ENCODE results near the gene FRS2. TPM values are rescaled to one million over a fixed set of nuclear protein-coding genes. Genes with fewer than 3 reads are reported as not detected.

Gene FRS2
- total and polyA plus RNA-seq, 8 donors, result 2.0 to 71.0 (median 12.1) TPM

DNA sequence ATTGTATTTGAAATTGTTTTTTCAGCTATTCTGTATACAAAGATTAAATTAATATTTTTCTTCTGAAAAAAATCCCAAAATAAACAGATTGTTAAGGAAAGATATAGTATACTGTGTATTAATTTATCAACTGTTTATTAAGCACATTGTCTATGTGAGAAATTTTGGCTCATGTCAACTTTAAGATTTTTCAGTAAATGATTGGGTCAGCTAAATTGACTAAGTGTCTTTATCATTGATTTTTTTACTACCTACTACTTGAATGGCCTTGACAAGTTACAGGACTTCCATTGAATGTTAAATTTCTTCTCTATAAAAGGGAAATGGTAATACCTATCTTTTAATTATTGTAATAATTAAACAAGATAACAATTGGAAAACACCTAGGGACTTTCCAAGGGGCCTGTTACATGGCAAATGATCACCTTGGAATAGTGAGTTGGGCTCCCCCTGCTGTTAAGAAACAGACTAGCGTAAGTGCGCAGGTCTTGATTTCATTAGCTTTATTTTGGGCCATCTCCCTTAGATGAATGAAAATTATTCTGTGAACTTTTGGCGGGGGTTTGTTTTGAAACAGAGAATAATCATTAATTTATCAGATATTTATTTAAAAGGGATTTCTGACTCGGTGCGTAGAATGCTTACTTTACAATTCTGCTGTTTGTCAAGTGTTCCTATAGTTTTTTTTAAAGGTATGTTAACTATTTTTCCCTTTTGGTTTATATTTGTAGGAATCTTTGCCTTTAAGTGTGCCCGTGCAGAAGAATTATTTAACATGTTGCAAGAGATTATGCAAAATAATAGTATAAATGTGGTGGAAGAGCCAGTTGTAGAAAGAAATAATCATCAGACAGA, 100.6 kb downstream of the FRS2 start:
- Histone ChIP-seq H3K27ac (no peak overlapping the region), H3K4me3 (no peak overlapping the region), H3K36me3 (peaks cover 18 to 68% (median 56%) of the 10 kb centered on the region in 4 donors), H3K27me3 (no peaks in the 10 kb centered on the region), H3K4me1 (peaks cover 0 to 20% (median 0%) of the 10 kb centered on the region in 4 donors), H3K9me3 (no peaks in the 10 kb centered on the region)
- intact Hi-C loops (cut with DNase I; ENCODE audit: low total_unique reads), result no loop called here
- WGBS, 5 donors, result 24 to 41% (median 29%) methylated on average over 6 of the region's 6 CpGs
- no peak for TF ChIP-seq EP300 (IDR thresholded peaks at IDR 0.05)
- TF ChIP-seq, protein P1, sequence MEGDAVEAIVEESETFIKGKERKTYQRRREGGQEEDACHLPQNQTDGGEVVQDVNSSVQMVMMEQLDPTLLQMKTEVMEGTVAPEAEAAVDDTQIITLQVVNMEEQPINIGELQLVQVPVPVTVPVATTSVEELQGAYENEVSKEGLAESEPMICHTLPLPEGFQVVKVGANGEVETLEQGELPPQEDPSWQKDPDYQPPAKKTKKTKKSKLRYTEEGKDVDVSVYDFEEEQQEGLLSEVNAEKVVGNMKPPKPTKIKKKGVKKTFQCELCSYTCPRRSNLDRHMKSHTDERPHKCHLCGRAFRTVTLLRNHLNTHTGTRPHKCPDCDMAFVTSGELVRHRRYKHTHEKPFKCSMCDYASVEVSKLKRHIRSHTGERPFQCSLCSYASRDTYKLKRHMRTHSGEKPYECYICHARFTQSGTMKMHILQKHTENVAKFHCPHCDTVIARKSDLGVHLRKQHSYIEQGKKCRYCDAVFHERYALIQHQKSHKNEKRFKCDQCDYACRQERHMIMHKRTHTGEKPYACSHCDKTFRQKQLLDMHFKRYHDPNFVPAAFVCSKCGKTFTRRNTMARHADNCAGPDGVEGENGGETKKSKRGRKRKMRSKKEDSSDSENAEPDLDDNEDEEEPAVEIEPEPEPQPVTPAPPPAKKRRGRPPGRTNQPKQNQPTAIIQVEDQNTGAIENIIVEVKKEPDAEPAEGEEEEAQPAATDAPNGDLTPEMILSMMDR (IDR thresholded peaks at IDR 0.05), result peak in 5 of 7 experiments; percentile 69 to 80 (median 73)
- peak in 1 of 3 donors; percentile 43 for TF ChIP-seq POLR2AphosphoS5 (IDR thresholded peaks at IDR 0.05)
- TF ChIP-seq POLR2A (IDR thresholded peaks at IDR 0.05), result no peak
- peak; percentile 49 to 86 for DNase-seq

DNA sequence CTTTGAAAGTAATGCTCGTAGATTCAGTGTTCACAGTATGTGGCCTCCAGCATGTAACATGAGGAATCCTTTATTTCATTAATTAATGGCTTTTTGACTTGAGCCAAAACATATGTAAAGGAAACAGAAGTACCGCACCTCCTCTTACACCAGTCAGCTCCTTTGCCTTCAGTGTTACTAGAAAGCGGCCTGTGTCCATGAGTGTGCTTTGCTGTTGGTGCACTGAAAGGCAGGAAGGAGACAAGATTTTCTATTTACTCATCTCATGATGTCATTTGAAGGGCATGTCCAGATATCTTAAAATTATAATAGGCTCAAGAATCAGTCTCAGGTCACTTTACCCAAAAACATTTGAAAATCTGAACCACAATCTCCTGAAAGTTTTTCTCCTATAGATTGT, 105.2 kb downstream of the FRS2 start:
- 91 to 96% (median 94%) methylated on average over 3 of the region's 3 CpGs for WGBS, 5 donors

DNA sequence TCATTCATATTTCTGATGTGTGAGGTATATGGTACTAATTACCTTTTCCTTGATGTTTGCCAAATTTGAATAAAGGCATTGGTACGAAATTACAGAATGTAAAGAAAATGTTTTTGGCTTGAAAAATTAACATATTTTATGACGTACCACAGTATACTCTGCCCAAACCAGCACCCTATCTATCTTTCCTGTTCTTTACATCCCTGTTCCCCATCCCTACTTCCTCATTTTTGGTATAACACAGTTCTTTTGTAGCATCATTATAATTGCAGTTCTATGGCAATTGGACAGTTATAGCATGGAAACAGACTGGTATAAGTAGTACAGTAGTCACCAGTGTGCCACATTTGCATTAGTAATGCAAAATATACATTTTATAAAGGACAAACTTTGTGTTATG, 108.1 kb downstream of the FRS2 start:
- H3K27ac ChIP-seq, result no peak overlapping the region
- intact Hi-C loops (cut with DNase I; ENCODE audit: low total_unique reads), result no loop called here
- no peak for DNase-seq
- TF ChIP-seq, protein P1 (IDR thresholded peaks at IDR 0.05), result no peak
- TF ChIP-seq EP300 (IDR thresholded peaks at IDR 0.05) (no peak), POLR2AphosphoS5 (IDR thresholded peaks at IDR 0.05) (no peak), POLR2A (IDR thresholded peaks at IDR 0.05) (no peak)
- H3K27me3 ChIP-seq, result no peaks in the 10 kb centered on the region
- peaks cover 9 to 29% (median 24%) of the 10 kb centered on the region in 4 donors for H3K36me3 ChIP-seq
- no peak overlapping the region for H3K4me3 ChIP-seq
- H3K9me3 ChIP-seq, result no peaks in the 10 kb centered on the region
- 79 to 95% (median 82%) methylated on average over 2 of the region's 2 CpGs for WGBS, 5 donors
- no peaks in the 10 kb centered on the region for H3K4me1 ChIP-seq

More for the DNA sequence above, 105.2 kb downstream of the FRS2 start:
- DNase-seq, result no peak
- Histone ChIP-seq H3K4me1 (peaks cover 0 to 8% (median 0%) of the 10 kb centered on the region in 4 donors), H3K4me3 (no peak overlapping the region), H3K27me3 (no peaks in the 10 kb centered on the region), H3K9me3 (no peaks in the 10 kb centered on the region), H3K27ac (no peak overlapping the region), H3K36me3 (peaks cover 18 to 51% (median 46%) of the 10 kb centered on the region in 4 donors)
- TF ChIP-seq, protein P1 (IDR thresholded peaks at IDR 0.05), result no peak
- intact Hi-C loops (cut with DNase I; ENCODE audit: low total_unique reads), result no loop called here

DNA sequence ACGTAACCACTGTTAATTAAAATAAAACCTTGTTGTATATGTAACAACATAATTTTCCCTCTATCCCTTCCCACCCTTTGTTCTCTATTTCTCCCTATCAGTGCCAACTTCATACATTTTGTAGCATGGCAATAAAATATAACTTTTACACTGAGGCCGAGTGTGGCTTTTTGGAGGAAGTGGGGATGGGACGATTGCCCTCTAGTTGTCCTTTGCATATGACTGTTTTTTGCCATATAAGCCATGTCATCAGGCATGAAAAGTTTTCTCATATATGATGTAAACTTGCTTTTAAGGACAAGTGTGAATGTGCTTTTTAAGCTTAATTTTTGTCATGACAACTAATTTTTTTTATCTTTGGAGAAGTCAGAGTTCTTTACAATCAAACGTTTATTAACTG, 108.8 kb downstream of the FRS2 start:
- Histone ChIP-seq H3K36me3 (peaks cover 7 to 22% (median 17%) of the 10 kb centered on the region in 4 donors), H3K27me3 (no peaks in the 10 kb centered on the region), H3K4me3 (no peak overlapping the region), H3K27ac (no peak overlapping the region), H3K4me1 (no peaks in the 10 kb centered on the region), H3K9me3 (no peaks in the 10 kb centered on the region)
- TF ChIP-seq, protein P1 (IDR thresholded peaks at IDR 0.05), result no peak
- TF ChIP-seq POLR2AphosphoS5 (IDR thresholded peaks at IDR 0.05) (no peak), EP300 (IDR thresholded peaks at IDR 0.05) (no peak), POLR2A (IDR thresholded peaks at IDR 0.05) (no peak)
- intact Hi-C loops (cut with DNase I; ENCODE audit: low total_unique reads), result no loop called here
- WGBS, 5 donors, result 73 to 85% (median 81%) methylated on average over 4 of the region's 4 CpGs
- DNase-seq, result no peak
